IMR-90 (cell line): ENCODE data around the gene FAAH2. TPM values are rescaled to one million over a fixed set of nuclear protein-coding genes. Genes with fewer than 3 reads are reported as not detected.

Experiments
- ATAC-seq: fragments of 200-7000 bp; cut with Tn5 transposase; 2 replicates; pipeline ENCODE4 v1.9.1; 2020; ENCODE audit warnings: low read depth, mild to moderate bottlenecking, moderate library complexity
- BruUV-seq: library from RNA; stranded (reverse); fragments of 400-500 nt; replicated peaks from 2 replicates; lab custom pipeline; 2021; lab: Mats Ljungman, UMichigan
- CTCF ChIA-PET: fragments of 300-600 bp; formaldehyde crosslinking; extraction: SDS; loops from one replicate; lab custom pipeline; 2021; ENCODE audit warnings: antibody characterized with exemption; lab: Yijun Ruan, JAX
- POLR2A ChIA-PET: fragments of 300-600 bp; sonication (Branson Sonifier 250); formaldehyde crosslinking; loops from one replicate; lab custom pipeline; 2022; ENCODE audit warnings: antibody characterized with exemption; ENCODE audit not compliant: unreplicated experiment; lab: Charles Lee
- DNase-seq: peaks from one replicate; pipeline ENCODE4 v3.0.0; 2013
- H2AFZ ChIP-seq: replicated peaks from 2 replicates; pipeline ENCODE3; 2013; ENCODE audit warnings: low read length, mild to moderate bottlenecking; ENCODE audit not compliant: poor library complexity
- H2AK5ac ChIP-seq: 2 replicates; pipeline ENCODE4 v1.6.1; 2013; ENCODE audit warnings: low read depth, low read length, inconsistent platforms
- H2AK9ac ChIP-seq: replicated peaks from 2 replicates; pipeline ENCODE3; 2013; ENCODE audit warnings: mild to moderate bottlenecking, low read depth, low read length, moderate library complexity; ENCODE audit not compliant: poor library complexity
- H2BK120ac ChIP-seq: 2 replicates; pipeline ENCODE4 v1.6.1; 2013; ENCODE audit warnings: low read depth, low read length, inconsistent platforms
- H2BK15ac ChIP-seq: 3 replicates; pipeline ENCODE4 v1.6.1; 2013; ENCODE audit warnings: low read depth, low read length, inconsistent platforms
- H2BK20ac ChIP-seq: 2 replicates; pipeline ENCODE4 v1.6.1; 2013; ENCODE audit warnings: low read depth, mild to moderate bottlenecking, inconsistent platforms, low read length, moderate library complexity
- H2BK5ac ChIP-seq: 2 replicates; pipeline ENCODE4 v1.6.1; 2013; ENCODE audit warnings: mild to moderate bottlenecking, low read depth, low read length, inconsistent platforms; ENCODE audit not compliant: poor library complexity, severe bottlenecking
- H3K14ac ChIP-seq: replicated peaks from 2 replicates; pipeline ENCODE4 v1.6.1; 2013; ENCODE audit warnings: low read depth, low read length, inconsistent platforms
- H3K18ac ChIP-seq: 2 replicates; pipeline ENCODE4 v1.6.1; 2013; ENCODE audit warnings: low read depth, low read length, control low read depth
- H3K23ac ChIP-seq: 2 replicates; pipeline ENCODE4 v1.6.1; 2013; ENCODE audit warnings: low read depth, low read length, inconsistent platforms
- H3K27ac ChIP-seq: 2 replicates; pipeline ENCODE4 v1.5.1; 2013; ENCODE audit warnings: mild to moderate bottlenecking, control low read depth, low read length; ENCODE audit not compliant: insufficient read depth
- H3K27me3 ChIP-seq: 2 replicates; pipeline ENCODE4 v1.6.1; 2013; ENCODE audit warnings: low read length; ENCODE audit not compliant: control insufficient read depth, insufficient read depth
- H3K36me3 ChIP-seq: 2 replicates; pipeline ENCODE4 v1.6.1; 2013; ENCODE audit warnings: low read length, mixed read lengths; ENCODE audit not compliant: control insufficient read depth, insufficient read depth
- H3K4ac ChIP-seq: 2 replicates; pipeline ENCODE4 v1.6.1; 2013; ENCODE audit warnings: low read depth, low read length, inconsistent platforms
- H3K4me1 ChIP-seq: 2 replicates; pipeline ENCODE4 v1.6.1; 2013; ENCODE audit warnings: low read length, mixed read lengths; ENCODE audit not compliant: control insufficient read depth, insufficient read depth
- H3K4me2 ChIP-seq: 2 replicates; pipeline ENCODE4 v1.6.1; 2013; ENCODE audit warnings: low read depth, mild to moderate bottlenecking, control low read depth, low read length, moderate library complexity
- H3K4me3 ChIP-seq: 2 replicates; pipeline ENCODE4 v1.5.1; 2013; ENCODE audit warnings: low read depth, mild to moderate bottlenecking, control low read depth, low read length, moderate library complexity; ENCODE audit not compliant: insufficient read depth
- H3K56ac ChIP-seq: 2 replicates; pipeline ENCODE4 v1.6.1; 2013; ENCODE audit warnings: low read length, inconsistent platforms; ENCODE audit not compliant: insufficient read depth; ENCODE audit errors: extremely low read depth
- H3K79me1 ChIP-seq, 2 experiments: 2 replicates each; pipeline ENCODE4 v1.6.1; 2013; ENCODE audit warnings: low read length in 2 of 2, inconsistent platforms in 1 of 2, low read depth in 1 of 2
- H3K9ac ChIP-seq: 2 replicates; pipeline ENCODE4 v1.6.1; 2013; ENCODE audit warnings: low read depth, low read length, control low read depth
- H3K9me1 ChIP-seq: 2 replicates; pipeline ENCODE4 v1.6.1; 2013; ENCODE audit warnings: low read length, inconsistent platforms; ENCODE audit not compliant: insufficient read depth
- H3K9me3 ChIP-seq: 2 replicates; pipeline ENCODE4 v1.6.1; 2013; ENCODE audit warnings: low read length; ENCODE audit not compliant: control insufficient read depth, insufficient read depth
- H4K20me1 ChIP-seq: 2 replicates; pipeline ENCODE4 v1.6.1; 2013; ENCODE audit warnings: low read length, inconsistent platforms; ENCODE audit not compliant: insufficient read depth
- H4K5ac ChIP-seq: 2 replicates; pipeline ENCODE4 v1.6.1; 2013; ENCODE audit warnings: mild to moderate bottlenecking, low read depth, low read length, control low read depth
- H4K8ac ChIP-seq, 2 experiments: 2 replicates each; pipeline ENCODE4 v1.6.1; 2013; ENCODE audit warnings: low read depth in 2 of 2, low read length in 2 of 2, control low read depth in 1 of 2, inconsistent platforms in 1 of 2
- H4K91ac ChIP-seq: 2 replicates; pipeline ENCODE4 v1.6.1; 2013; ENCODE audit warnings: low read depth, low read length, inconsistent platforms; ENCODE audit not compliant: insufficient read depth
- BHLHE40 ChIP-seq: fragments of 150-350 bp; IDR thresholded peaks from 2 replicates; pipeline ENCODE4 v1.6.1; 2016; ENCODE audit warnings: mild to moderate bottlenecking, low read depth, low read length
- CEBPB ChIP-seq: IDR thresholded peaks from 2 replicates; pipeline ENCODE4 v1.6.1; 2012; ENCODE audit warnings: low read depth, low read length, improper control_type of control experiment
- ELK1 ChIP-seq: fragments of 150-350 bp; IDR thresholded peaks from 2 replicates; pipeline ENCODE4 v1.6.1; 2016; ENCODE audit warnings: low read depth, mild to moderate bottlenecking, low read length, moderate library complexity, borderline replicate concordance
- FOS ChIP-seq: fragments of 150-350 bp; IDR thresholded peaks from 2 replicates; pipeline ENCODE4 v1.6.1; 2016; ENCODE audit warnings: low read depth, low read length
- MAZ ChIP-seq: IDR thresholded peaks from 2 replicates; pipeline ENCODE4 v1.6.1; 2012; ENCODE audit warnings: low read depth, mild to moderate bottlenecking, low read length, improper control_type of control experiment, moderate library complexity, borderline replicate concordance
- MXI1 ChIP-seq: IDR thresholded peaks from 2 replicates; pipeline ENCODE4 v1.6.1; 2012; ENCODE audit warnings: low read depth, mild to moderate bottlenecking, low read length, moderate library complexity, borderline replicate concordance
- NFE2L2 ChIP-seq: fragments of 150-350 bp; IDR thresholded peaks from 2 replicates; pipeline ENCODE4 v1.6.1; 2016; ENCODE audit warnings: low read depth, mild to moderate bottlenecking, low read length
- RAD21 ChIP-seq: IDR thresholded peaks from 2 replicates; pipeline ENCODE4 v1.6.1; 2012; ENCODE audit warnings: low read length, improper control_type of control experiment
- RFX5 ChIP-seq: IDR thresholded peaks from 2 replicates; pipeline ENCODE4 v1.8.0; 2012; ENCODE audit warnings: low read depth, mild to moderate bottlenecking, low read length, moderate library complexity
- SMC3 ChIP-seq: fragments of 150-350 bp; IDR thresholded peaks from 2 replicates; pipeline ENCODE4 v1.6.1; 2016; ENCODE audit warnings: low read depth, mild to moderate bottlenecking, antibody characterized with exemption, low read length, moderate library complexity
- WGBS, 2 experiments: methylation state at CpG; one replicate each; pipeline versions ENCODE4 v1.1.5 to v1.1.7; 2013; ENCODE audit warnings: missing lambda C conversion rate in 2 of 2; ENCODE audit not compliant: insufficient read length in 1 of 2; ENCODE audit errors: extremely low coverage in 2 of 2; 5-methylcytosine and 5-hydroxymethylcytosine counted together
- dilution Hi-C: fragments of 300-500 bp; cut with HindIII; formaldehyde crosslinking; loops from one replicate; pipeline ENCODE4 v1.14.3; 2018; ENCODE audit warnings: low sequenced_read_pairs; ENCODE audit not compliant: unreplicated experiment
- in situ Hi-C: fragments of 300-500 bp; cut with MboI; formaldehyde crosslinking; loops from 3 replicates; pipeline ENCODE4 v1.14.3; 2019; ENCODE audit warnings: low sequenced_read_pairs, inconsistent platforms, mixed read lengths
- intact Hi-C: fragments of 100-400 bp; cut with micrococcal nuclease; formaldehyde crosslinking; loops from 2 replicates; pipeline ENCODE4 v1.10.0; 2022
- polyA plus RNA-seq, 3 experiments: library from polyadenylated mRNA; depleted of rRNA; stranded (reverse); fragments of >200 nt; gene quantifications; 2 replicates each; pipeline ENCODE4 v1.2.3, GENCODE V29; 2012; ENCODE audit warnings: low replicate concordance in 1 of 3
- total RNA-seq: library from RNA; depleted of rRNA; stranded (reverse); fragments of >200 nt; gene quantifications from 2 replicates; pipeline ENCODE4 v1.2.3, GENCODE V29; 2012

FAAH2 gene
- total and polyA plus RNA-seq, 2 of the 4 experiments (the other 2 are of a cell fraction): not detected

GRCh38 chrX:57379296-57379695 is 92.8 kb downstream of the FAAH2 start:
- TF ChIP-seq MAZ (no peak), RFX5 (no peak), SMC3 (no peak), NFE2L2 (no peak), MXI1 (no peak), BHLHE40 (no peak), ELK1 (no peak), RAD21 (no peak), FOS (no peak), CEBPB (no peak)
- Histone ChIP-seq H3K14ac (no peak overlapping the region), H3K4me3 (no peak overlapping the region), H3K4ac (no peak overlapping the region), H2BK120ac (no peak overlapping the region), H3K56ac (no peak overlapping the region), H2AK5ac (no peak overlapping the region), H4K91ac (no peak overlapping the region), H2BK20ac (no peak overlapping the region), H4K5ac (no peak overlapping the region), H3K27ac (no peak overlapping the region), H4K20me1 (no peaks in the 10 kb centered on the region), H2AFZ (no peak overlapping the region), H2BK15ac (no peak overlapping the region), H3K18ac (no peak overlapping the region), H3K23ac (no peak overlapping the region), H2BK5ac (no peak overlapping the region), H3K27me3 (no peaks in the 10 kb centered on the region), H4K8ac (no peak overlapping the region), H3K79me1 (no peaks in the 10 kb centered on the region), H3K9me3 (no peaks in the 10 kb centered on the region), H3K4me2 (no peak overlapping the region), H3K9me1 (no peaks in the 10 kb centered on the region), H2AK9ac (no peak overlapping the region), H3K9ac (no peak overlapping the region), H3K36me3 (no peaks in the 10 kb centered on the region), H3K4me1 (no peaks in the 10 kb centered on the region)
- POLR2A ChIA-PET: no interaction called here
- in situ Hi-C loops: no loop called here
- WGBS, 2 experiments: 56% methylated on average over 3 of the region's 4 CpGs; no CpG with 5 or more reads in 1 of the 2 experiments
- no peak for DNase-seq
- dilution Hi-C loops: no loop called here
- intact Hi-C loops: no loop called here
- CTCF ChIA-PET: no interaction called here
- ATAC-seq: no peak
- BruUV-seq: no TSS peak
